Upper lobe of left lung (tissue), 6 donors: Measurements from ENCODE around the gene RIC8B. TPM values are rescaled to one million over a fixed set of nuclear protein-coding genes. Genes with fewer than 3 reads are reported as not detected.

ENCODE experiments used
- ATAC-seq, 2 donors: fragments of 200-7000 bp; cut with Tn5 transposase; one replicate each; pipeline ENCODE4 v1.9.1; 2022; ENCODE audit warnings: mild to moderate bottlenecking in 2 of 2, moderate library complexity in 2 of 2; ENCODE audit not compliant: low FRiP score in 2 of 2
- DNase-seq, 2 donors: peaks; one replicate each; pipeline ENCODE4 v3.0.0-alpha.2; 2019 to 2020
- H3K27ac ChIP-seq, 4 donors: fragments of 200-600 bp; sonication (generic); one replicate each; pipeline ENCODE4 v1.5.1; 2016 to 2019
- H3K27me3 ChIP-seq, 4 donors: fragments of 200-600 bp; sonication (generic); one replicate each; pipeline ENCODE4 v1.5.1; 2017 to 2019
- H3K36me3 ChIP-seq, 4 donors: fragments of 200-600 bp; sonication (generic); one replicate each; pipeline ENCODE4 v1.5.1; 2016 to 2019
- H3K4me1 ChIP-seq, 4 donors: fragments of 200-600 bp; sonication (generic); one replicate each; pipeline ENCODE4 v1.5.1; 2018 to 2019
- H3K4me3 ChIP-seq, 4 donors: fragments of 200-600 bp; sonication (generic); one replicate each; pipeline ENCODE4 v1.5.1; 2017 to 2019; ENCODE audit warnings: mild to moderate bottlenecking in 2 of 4, moderate library complexity in 1 of 4
- H3K9me3 ChIP-seq, 4 donors: fragments of 200-600 bp; sonication (generic); one replicate each; pipeline ENCODE4 v1.5.1; 2018 to 2019
- CTCF ChIP-seq, 6 experiments: fragments of 450-650 bp in 4 of 6; fragments of 200-600 bp in 2 of 6; sonication (generic) in 2 of 6; IDR thresholded peaks; one replicate each; pipeline ENCODE4 v1.5.1; 2016 to 2019; ENCODE audit warnings: antibody characterized with exemption in 6 of 6
- EP300 ChIP-seq, 4 donors: sonication (generic); formaldehyde crosslinking; IDR thresholded peaks; one replicate each; pipeline ENCODE4 v1.5.1; 2017; ENCODE audit warnings: antibody characterized with exemption in 4 of 4, control low read depth in 2 of 4
- POLR2A ChIP-seq, 4 donors: fragments of 450-650 bp; IDR thresholded peaks; one replicate each; pipeline ENCODE4 v1.5.1; 2016 to 2017; ENCODE audit warnings: antibody characterized with exemption in 4 of 4, mild to moderate bottlenecking in 2 of 4
- POLR2AphosphoS5 ChIP-seq, 2 donors: sonication (generic); formaldehyde crosslinking; IDR thresholded peaks; one replicate each; pipeline ENCODE4 v1.5.1; 2017; ENCODE audit warnings: antibody characterized with exemption in 2 of 2
- WGBS, 2 donors: methylation state at CpG; one replicate each; pipeline ENCODE4 v1.1.5; 2017 to 2018; 5-methylcytosine and 5-hydroxymethylcytosine counted together
- total RNA-seq, 6 donors: library from RNA; depleted of rRNA in 4 of 6; stranded (reverse); fragments of >200 nt in 4 of 6; gene quantifications; one replicate each; pipeline versions ENCODE4 v1.1.0 to v1.2.1, GENCODE V29; 2016 to 2021
- donor health status: DM: no; HTN: no; CAD: no; lungs with moderate emphysema.
- donor health status: DM: no; HTN: yes; CAD: no; lungs with severe emphysema.

RIC8B gene
- total RNA-seq, 6 donors from 2014 or later = 7.8 to 27.2 (median 10.8) TPM

GRCh38 chr12:106814714-106815113, 40.2 kb downstream of the RIC8B start:
- WGBS, 2 donors = 93 to 95% methylated on average over 6 of the region's 6 CpGs
- TF ChIP-seq CTCF (IDR thresholded peaks at IDR 0.05) = no peak
- TF ChIP-seq POLR2A (IDR thresholded peaks at IDR 0.05) = no peak
- no peak for TF ChIP-seq EP300 (IDR thresholded peaks at IDR 0.05)
- TF ChIP-seq POLR2AphosphoS5 (IDR thresholded peaks at IDR 0.05) = no peak

GRCh38 chr12:106815741-106816140, 41.3 kb downstream of the RIC8B start:
- TF ChIP-seq POLR2AphosphoS5 (IDR thresholded peaks at IDR 0.05) = no peak
- TF ChIP-seq CTCF (IDR thresholded peaks at IDR 0.05) = no peak
- no peak for TF ChIP-seq EP300 (IDR thresholded peaks at IDR 0.05)
- no peak for TF ChIP-seq POLR2A (IDR thresholded peaks at IDR 0.05)
- Histone ChIP-seq H3K27me3 (no peaks in the 10 kb centered on the region), H3K36me3 (peaks cover 0 to 14% (median 4%) of the 10 kb centered on the region in 4 donors), H3K27ac (no peak overlapping the region), H3K9me3 (no peaks in the 10 kb centered on the region), H3K4me1 (no peaks in the 10 kb centered on the region), H3K4me3 (no peak overlapping the region)
- 88 to 93% methylated on average over 1 of the region's 1 CpG for WGBS, 2 donors
- ATAC-seq = no peak
- no peak for DNase-seq

More at GRCh38 chr12:106814714-106815113, 40.2 kb downstream of the RIC8B start:
- Histone ChIP-seq H3K27me3 (no peaks in the 10 kb centered on the region), H3K36me3 (peaks cover 0 to 14% (median 4%) of the 10 kb centered on the region in 4 donors), H3K27ac (no peak overlapping the region), H3K4me3 (no peak overlapping the region), H3K4me1 (no peaks in the 10 kb centered on the region), H3K9me3 (no peaks in the 10 kb centered on the region)
- ATAC-seq (no peak), DNase-seq (no peak)

GRCh38 chr12:106816231-106816630, 41.7 kb downstream of the RIC8B start:
- WGBS, 2 donors = 84 to 92% methylated on average over 2 of the region's 2 CpGs
- Histone ChIP-seq H3K27me3 (no peaks in the 10 kb centered on the region), H3K4me3 (no peak overlapping the region), H3K27ac (no peak overlapping the region), H3K36me3 (peaks cover 0 to 14% (median 4%) of the 10 kb centered on the region in 4 donors), H3K9me3 (no peaks in the 10 kb centered on the region), H3K4me1 (no peaks in the 10 kb centered on the region)
- no peak for DNase-seq
- ATAC-seq = no peak
- TF ChIP-seq POLR2AphosphoS5 (IDR thresholded peaks at IDR 0.05) (no peak), CTCF (IDR thresholded peaks at IDR 0.05) (no peak), POLR2A (IDR thresholded peaks at IDR 0.05) (no peak), EP300 (IDR thresholded peaks at IDR 0.05) (no peak)

GRCh38 chr12:106819991-106820390, 45.5 kb downstream of the RIC8B start:
- TF ChIP-seq CTCF (IDR thresholded peaks at IDR 0.05) = no peak
- TF ChIP-seq POLR2AphosphoS5 (IDR thresholded peaks at IDR 0.05) = no peak
- TF ChIP-seq POLR2A (IDR thresholded peaks at IDR 0.05) = no peak
- no peak for TF ChIP-seq EP300 (IDR thresholded peaks at IDR 0.05)
- 96 to 100% methylated on average over 1 of the region's 1 CpG for WGBS, 2 donors
- ATAC-seq = no peak

GRCh38 chr12:106831699-106832098, 57.2 kb downstream of the RIC8B start:
- WGBS, 2 donors = 84 to 90% methylated on average over 4 of the region's 4 CpGs
- DNase-seq (no peak), ATAC-seq (no peak)
- Histone ChIP-seq H3K36me3 (no peaks in the 10 kb centered on the region), H3K9me3 (no peaks in the 10 kb centered on the region), H3K4me3 (no peak overlapping the region), H3K4me1 (no peaks in the 10 kb centered on the region), H3K27ac (no peak overlapping the region), H3K27me3 (no peaks in the 10 kb centered on the region)
- TF ChIP-seq POLR2A (IDR thresholded peaks at IDR 0.05) (no peak), POLR2AphosphoS5 (IDR thresholded peaks at IDR 0.05) (no peak), CTCF (IDR thresholded peaks at IDR 0.05) (no peak), EP300 (IDR thresholded peaks at IDR 0.05) (no peak)

More at GRCh38 chr12:106819991-106820390, 45.5 kb downstream of the RIC8B start:
- Histone ChIP-seq H3K27ac (no peak overlapping the region), H3K4me1 (no peaks in the 10 kb centered on the region), H3K36me3 (peaks cover 0 to 13% (median 1%) of the 10 kb centered on the region in 4 donors), H3K4me3 (no peak overlapping the region), H3K9me3 (no peaks in the 10 kb centered on the region), H3K27me3 (no peaks in the 10 kb centered on the region)
- DNase-seq = no peak
